GM06990 (cell line): ENCODE results near the gene MAPK8IP1.

Experiments used
- DNase-seq: peaks from one replicate; pipeline ENCODE4 v3.0.0-alpha.2; 2011; ENCODE audit not compliant: insufficient read length; ENCODE audit errors: extremely low read depth
- H3K27me3 ChIP-seq: replicated peaks from 2 replicates; pipeline ENCODE4 v1.6.0; 2011; ENCODE audit warnings: low read length; ENCODE audit not compliant: control insufficient read depth, insufficient read depth
- H3K36me3 ChIP-seq: 2 replicates; pipeline ENCODE4 v1.5.1; 2011; ENCODE audit warnings: low read length; ENCODE audit not compliant: control insufficient read depth, insufficient read depth
- H3K4me3 ChIP-seq: replicated peaks from 2 replicates; pipeline ENCODE4 v1.5.1; 2011; ENCODE audit warnings: low read depth, mild to moderate bottlenecking, control low read depth, low read length
- TF ChIP-seq, protein P1 (sequence below): IDR thresholded peaks from 2 replicates; pipeline ENCODE4 v1.5.1; 2011; ENCODE audit warnings: low read length, control low read depth, mild to moderate bottlenecking, inconsistent platforms; ENCODE audit not compliant: insufficient read depth, poor library complexity, severe bottlenecking

Gene MAPK8IP1

DNA sequence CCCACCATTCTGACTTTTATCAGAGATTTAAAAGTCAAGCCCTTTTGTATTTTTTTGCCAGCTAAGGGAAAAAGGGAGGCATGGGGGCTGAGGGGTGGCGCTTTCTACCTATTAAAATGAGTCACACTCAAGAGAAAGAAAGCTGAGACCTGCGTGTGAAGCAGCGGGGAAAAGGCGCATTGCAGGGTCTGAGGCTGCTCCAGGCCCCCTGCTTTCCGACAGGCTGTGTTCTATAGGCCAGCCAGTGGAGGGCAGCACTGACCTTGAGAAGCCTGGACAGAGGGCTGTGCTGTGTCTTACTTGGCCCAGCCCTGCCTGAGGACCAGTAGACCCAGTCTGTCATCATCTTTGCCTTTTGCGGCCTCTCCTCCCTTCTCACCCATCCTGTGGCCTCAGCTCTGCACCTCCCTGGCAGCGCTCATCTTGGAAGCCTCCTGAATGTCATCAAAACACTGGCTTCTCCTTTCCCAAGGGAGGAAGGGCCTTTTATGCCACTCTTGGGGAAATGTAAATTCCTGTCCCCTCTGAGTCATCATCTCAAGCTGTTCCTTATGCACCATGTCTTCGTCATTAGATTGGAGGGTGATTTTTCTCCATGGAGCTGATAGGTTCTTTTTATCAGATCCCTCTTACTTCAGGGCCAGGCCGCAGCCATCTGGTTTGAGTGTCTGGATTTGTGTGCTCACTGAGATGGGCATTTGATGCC is 12.6 kb upstream of the MAPK8IP1 start:
- DNase-seq = no peak
- Histone ChIP-seq H3K27me3 (no peaks in the 10 kb centered on the region), H3K4me3 (no peak overlapping the region), H3K36me3 (peaks cover 47% of the 10 kb centered on the region)
- TF ChIP-seq, protein P1, sequence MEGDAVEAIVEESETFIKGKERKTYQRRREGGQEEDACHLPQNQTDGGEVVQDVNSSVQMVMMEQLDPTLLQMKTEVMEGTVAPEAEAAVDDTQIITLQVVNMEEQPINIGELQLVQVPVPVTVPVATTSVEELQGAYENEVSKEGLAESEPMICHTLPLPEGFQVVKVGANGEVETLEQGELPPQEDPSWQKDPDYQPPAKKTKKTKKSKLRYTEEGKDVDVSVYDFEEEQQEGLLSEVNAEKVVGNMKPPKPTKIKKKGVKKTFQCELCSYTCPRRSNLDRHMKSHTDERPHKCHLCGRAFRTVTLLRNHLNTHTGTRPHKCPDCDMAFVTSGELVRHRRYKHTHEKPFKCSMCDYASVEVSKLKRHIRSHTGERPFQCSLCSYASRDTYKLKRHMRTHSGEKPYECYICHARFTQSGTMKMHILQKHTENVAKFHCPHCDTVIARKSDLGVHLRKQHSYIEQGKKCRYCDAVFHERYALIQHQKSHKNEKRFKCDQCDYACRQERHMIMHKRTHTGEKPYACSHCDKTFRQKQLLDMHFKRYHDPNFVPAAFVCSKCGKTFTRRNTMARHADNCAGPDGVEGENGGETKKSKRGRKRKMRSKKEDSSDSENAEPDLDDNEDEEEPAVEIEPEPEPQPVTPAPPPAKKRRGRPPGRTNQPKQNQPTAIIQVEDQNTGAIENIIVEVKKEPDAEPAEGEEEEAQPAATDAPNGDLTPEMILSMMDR = peak; percentile 60

DNA sequence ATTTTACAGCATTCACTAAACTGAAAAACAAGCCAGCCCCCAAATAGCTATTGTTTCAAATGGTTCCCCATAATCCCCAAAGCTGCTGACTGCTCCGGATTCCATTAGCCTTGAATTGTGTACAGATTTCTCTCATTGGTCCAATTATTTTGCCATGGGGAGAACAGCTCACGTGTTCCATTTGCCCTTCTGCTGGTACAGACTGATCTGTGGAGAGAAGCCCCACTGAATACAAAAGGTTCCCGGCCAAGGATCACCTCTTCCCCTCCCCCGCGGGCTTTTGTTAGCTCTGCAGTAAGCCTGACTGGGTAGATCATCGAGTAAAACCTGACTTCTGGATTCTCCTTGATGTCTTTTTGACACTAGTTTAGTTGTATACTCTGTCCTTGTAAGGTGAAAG is 9.1 kb upstream of the MAPK8IP1 start:
- no peak for DNase-seq
- peaks cover 33% of the 10 kb centered on the region for H3K36me3 ChIP-seq
- H3K4me3 ChIP-seq = no peak overlapping the region
- H3K27me3 ChIP-seq = no peaks in the 10 kb centered on the region
- TF ChIP-seq, protein P1 = no peak

DNA sequence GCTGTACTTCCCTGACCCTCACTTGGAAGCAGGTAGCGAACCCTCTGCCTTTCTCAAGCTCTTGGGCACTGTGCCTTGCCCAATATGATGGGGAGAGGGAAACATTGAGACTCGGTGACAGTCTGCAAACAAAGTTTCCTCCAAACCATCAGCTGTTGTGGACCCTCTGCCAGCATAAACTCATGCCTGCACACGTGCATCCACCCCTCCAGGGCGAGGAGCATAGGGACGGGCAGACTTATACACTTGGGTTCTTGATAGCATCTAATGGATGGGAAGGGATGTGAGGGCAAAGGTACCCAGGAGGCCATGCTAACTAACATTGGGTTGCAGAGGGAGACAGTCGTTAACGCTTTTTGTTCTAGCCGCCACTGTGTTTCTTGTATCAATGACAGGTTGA is 8.2 kb upstream of the MAPK8IP1 start:
- Histone ChIP-seq H3K36me3 (peaks cover 27% of the 10 kb centered on the region), H3K4me3 (no peak overlapping the region), H3K27me3 (no peaks in the 10 kb centered on the region)
- TF ChIP-seq, protein P1 = no peak
- no peak for DNase-seq

DNA sequence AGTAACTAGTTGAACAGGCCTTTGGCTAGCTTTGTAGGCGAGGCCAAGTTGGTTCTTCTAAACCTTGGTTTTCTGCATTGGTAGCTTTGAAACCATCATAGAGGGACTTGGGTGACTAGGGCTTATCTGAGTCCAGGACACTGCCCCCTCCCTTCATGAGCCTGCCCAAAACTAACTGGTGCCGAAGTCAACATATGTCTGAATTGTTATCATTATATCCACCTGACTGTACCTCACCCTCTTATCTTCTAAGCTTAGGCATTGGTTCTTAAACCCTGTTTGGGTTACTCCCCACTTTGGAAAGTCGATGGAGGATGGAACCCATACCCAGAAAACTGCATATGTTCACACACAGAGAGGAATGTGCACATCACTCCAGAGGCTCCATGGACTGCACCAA is 7.6 kb upstream of the MAPK8IP1 start:
- H3K27me3 ChIP-seq = no peaks in the 10 kb centered on the region

DNA sequence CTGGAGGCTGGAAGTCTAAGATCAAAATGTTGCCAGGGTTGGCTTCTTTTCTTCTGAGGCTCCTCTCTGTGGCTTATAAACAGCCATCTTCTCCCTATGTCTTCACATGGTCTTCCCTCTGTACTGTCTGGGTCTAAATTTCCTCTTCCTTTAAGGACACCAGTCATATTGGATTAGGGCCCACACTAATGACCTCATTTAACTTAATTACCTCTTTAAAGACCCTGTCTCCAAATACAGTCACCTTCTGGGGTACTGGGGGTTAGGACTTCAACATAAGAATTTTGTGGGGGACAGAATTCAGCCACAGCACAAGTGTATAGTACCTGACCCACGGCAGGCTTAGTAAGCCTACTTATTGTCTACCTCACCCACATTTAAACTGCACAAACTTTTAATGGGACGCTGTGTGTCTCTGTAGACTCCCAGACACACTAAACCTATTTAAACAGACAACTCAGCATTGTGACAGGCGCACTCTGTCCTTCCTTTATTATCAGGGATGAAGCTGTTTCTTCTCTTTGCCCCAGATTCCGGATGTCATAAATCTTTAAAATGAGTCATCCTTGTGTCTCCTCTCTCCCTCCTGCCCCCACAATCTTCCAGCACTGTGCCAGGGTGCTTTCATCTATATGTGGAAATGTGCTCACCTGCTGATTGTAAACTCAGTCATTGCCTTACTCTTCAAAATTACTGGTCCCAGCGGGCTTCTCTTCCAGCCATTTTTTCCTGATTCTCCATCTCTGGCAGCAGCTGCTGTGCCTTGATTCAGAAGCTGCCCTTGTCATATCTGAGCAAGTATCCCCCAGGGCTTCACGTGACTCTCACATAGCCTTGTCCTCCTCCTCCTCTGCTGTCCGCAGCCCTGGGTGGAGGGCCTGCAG is 5.4 kb upstream of the MAPK8IP1 start:
- Histone ChIP-seq H3K27me3 (no peaks in the 10 kb centered on the region), H3K4me3 (no peak overlapping the region), H3K36me3 (peaks cover 19% of the 10 kb centered on the region)
- DNase-seq = no peak
- TF ChIP-seq, protein P1 = no peak

More for the DNA sequence above, 7.6 kb upstream of the MAPK8IP1 start:
- Histone ChIP-seq H3K4me3 (no peak overlapping the region), H3K36me3 (peaks cover 26% of the 10 kb centered on the region)
- DNase-seq = no peak
- TF ChIP-seq, protein P1 = no peak
